Inflammatory macrophage treated with lipopolysaccharide for 4 hours (primary cell): ENCODE results near the gene TRUB2.
"Not testable (repeated sequence)": the region's sequence is repeated elsewhere in the genome, so short reads cannot be mapped to it uniquely, and the experiment has no call there.

Source experiments
- DNase-seq: peaks from one replicate; pipeline ENCODE4 v3.0.0-alpha.2; 2020

Gene TRUB2

DNA sequence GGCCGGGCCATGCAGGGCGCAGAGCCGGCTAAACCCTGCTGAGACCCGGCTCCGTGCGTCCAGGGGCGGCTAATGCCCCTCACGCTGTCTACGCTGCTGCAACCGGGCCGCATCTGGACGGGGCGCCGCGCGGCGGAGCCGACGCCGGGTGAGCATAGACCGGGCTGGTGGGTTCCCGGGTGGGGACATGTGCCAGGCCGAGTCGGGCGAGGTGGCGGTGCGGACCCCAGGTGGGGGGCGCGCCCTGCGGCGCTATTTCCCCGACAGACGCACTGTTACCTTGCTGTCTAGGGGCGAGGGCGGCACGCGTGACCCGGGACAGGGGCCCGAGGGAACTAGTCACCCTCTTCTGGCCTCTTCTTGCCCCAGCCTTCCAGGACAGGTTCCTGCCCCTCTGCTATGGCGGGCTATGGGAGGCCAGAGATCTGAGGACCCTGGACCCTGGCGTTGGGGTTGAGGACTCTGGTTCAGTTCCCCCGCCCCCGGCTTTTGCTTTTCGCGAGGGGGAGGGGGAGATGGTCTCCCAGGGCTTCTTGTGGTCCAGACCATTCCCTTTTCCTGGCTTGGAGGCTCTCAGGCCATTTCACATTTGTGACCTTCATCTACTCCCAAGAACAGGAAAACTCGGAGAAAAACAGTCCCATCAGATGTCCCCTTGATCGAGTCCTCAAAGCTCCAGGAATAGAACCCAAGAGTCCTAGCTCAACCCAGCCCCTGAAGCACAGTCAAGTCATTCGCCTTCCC lies 18.6 kb upstream of the TRUB2 start:
- DNase-seq: no peak

DNA sequence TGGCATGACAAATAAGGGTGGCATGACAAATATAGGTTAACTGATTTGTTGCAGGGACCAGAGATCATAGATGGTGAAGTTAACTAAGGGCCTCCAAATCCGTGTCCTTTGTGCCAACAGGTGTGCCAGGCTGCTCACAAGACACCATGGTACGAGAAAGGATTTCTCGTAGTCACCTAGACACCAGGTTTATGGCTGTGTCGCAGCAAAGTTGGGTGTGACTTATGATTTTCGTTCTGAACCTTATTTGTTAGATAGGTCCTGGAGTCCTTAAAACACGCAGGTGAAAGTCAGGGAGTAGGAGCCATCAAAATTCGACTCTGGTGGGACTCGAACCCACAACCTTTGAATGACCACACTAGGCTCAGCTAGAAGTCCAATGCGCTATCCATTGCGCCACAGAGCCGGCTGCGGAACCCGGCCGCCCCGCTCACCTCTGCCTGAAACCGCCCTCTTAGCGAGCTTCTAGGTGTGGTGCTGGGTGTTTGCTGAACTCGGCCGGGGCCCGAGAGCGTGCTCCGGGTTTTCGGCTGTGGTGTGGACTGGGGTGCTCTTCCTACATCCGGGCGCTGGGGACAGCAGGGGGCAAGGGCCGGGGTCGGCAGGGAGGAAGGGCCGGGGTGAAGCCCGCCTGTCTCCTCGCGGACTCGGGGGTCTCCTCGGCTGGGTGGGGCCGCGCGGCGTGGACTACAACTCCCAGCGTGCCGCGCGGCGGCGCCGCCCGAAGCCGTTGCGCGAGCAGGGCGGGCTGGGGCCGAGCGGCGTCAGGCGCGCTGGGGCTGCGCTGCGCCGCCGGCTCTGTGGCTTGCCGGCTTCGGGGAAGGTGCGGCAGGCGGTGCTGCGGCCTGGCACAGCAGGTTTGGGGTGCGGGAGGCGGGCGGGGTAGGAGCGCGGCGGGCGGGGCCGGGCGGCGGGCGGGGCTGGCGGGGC lies 17.8 kb upstream of the TRUB2 start, which contains the start of gene SLC27A4:
SLC27A4 (plus strand) TSS at position 767 of the 930 bp plus-strand sequence. CDS start 2,606 bp downstream, outside the sequence.
- DNase-seq: peak; percentile 71

DNA sequence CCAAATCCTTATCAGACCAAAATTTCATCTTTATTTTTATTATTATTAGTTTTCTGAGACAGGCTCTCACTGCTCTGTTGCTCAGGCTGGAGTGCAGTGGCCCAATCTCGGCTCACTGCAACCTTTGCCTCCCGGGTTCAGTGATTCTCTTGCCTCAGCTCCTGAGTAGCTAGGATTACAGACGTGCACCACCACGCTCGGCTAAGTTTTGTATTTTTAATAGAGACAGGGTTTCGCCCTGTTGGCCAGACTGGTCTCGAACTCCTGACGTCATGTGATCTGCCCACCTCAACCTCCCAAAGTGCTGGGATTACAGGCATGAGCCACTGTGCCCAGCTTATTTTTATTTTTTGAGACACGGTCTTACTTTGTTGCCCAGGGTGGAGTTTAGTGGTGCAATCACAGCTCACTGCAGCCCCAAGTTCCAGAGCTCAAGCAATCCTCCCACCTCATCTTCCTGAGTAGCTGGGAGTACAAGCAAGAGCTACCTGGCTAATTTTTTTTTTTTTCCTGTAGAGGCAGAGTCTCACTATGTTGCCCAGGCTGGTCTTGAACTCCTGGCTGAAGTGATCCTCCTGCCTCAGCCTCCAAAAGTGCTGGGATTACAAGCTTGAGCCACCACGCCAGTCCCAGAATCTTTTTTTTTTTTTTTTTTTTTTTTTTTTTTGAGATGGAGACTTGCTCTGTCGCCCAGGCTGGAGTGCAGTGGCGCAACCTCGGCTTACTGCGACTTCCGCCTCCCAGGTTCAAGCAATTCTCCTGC lies 16.8 kb upstream of the TRUB2 start:
- DNase-seq: not testable (repeated sequence)

DNA sequence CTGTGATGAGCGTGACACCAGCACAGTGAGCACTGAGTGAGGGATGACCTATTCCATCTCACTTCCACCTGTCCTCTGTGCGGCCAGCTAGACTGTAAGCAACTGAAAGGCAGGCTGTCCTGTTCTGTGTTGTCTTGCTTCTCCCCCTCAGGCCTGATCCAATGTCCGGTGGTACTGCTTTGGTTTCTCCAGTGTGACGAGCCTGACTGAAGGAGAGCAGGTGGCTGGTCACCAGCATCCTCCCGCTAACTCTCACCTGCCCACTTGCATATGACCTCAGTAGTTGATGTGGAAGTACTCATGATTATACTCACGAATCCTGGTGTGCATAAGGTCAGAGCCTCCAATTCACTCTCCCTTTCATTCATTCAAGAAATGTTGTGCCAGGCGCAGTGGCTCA lies 15.7 kb upstream of the TRUB2 start:
- no peak for DNase-seq

DNA sequence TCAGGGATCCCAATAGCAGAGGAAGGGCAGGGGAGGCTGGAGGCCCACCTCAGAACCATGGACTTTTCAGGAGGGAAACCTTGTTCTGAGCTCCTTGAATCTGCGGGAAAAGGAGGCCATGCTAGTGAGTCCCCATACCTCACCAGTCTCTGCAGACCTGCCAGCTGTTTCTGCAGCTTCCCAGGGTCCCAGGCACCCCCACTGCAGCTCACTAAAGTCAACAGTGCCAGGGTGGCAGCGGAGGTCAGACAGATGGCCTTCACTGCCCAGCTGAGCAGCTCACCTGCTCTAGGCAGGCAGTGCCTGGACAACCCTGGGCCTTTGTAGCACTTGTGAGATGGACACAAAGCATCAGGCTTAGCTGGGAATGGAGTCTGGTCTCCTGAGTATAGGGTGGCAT lies 13.7 kb upstream of the TRUB2 start:
- DNase-seq: no peak

DNA sequence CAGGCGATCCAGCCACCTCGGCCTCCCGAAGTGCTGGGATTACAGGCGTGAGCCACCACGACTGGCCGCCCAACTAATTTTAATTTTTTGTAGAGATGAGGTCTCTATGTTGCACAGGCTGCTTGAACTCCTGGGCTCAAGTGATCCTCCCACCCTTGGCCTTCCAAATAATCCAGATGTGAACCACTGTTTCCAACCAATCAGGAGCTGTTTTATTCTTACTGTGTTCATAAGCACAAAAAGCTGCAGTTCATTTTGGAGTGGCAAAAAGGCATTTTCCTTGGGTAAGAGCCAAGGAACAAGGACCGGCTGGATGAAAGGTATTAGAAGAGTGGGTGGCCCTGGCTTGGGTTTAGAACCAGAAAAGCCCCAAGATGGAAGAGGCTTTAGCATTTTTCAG lies 12.9 kb upstream of the TRUB2 start:
- DNase-seq: no peak

DNA sequence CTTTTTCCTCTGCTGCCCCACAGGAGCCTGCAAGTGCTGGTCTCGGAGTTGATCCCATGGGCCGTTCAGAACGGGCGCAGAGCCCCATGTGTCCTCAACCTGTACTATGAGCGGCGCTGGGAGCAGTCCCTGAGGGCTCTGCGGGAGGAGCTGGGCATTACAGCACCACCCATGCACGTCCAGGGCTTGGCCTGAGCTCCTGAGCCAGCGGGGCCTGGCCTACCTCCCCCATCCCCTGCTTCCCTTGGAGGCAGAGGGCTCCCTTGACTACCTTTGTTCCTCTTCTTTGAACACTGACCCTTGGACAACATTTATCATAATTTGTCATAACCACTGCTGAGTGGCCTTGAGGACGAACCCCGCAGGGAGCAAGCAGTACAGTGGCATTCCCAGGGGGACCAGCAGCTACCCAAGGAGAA lies 11.2 kb upstream of the TRUB2 start:
- DNase-seq: no peak

DNA sequence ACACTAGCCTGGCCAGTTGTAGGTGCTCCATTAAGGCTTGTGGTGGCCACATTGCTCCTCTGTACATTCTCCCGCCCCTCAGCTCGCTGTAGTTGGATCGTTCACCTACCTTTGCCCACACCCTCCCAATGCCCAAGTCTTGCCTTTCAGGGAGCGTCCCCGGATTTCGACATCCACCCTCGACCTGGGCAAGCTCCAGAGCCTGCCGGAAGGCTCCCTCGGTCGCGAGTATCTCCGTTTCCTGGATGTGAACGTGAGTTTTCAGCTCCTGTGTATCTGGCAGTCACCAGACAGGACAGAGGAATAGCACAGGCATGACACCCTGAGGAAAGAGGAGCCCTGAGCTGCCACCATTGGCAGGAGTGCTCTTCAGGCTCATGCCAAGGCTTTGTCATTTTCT lies 3.4 kb upstream of the TRUB2 start:
- DNase-seq: no peak

DNA sequence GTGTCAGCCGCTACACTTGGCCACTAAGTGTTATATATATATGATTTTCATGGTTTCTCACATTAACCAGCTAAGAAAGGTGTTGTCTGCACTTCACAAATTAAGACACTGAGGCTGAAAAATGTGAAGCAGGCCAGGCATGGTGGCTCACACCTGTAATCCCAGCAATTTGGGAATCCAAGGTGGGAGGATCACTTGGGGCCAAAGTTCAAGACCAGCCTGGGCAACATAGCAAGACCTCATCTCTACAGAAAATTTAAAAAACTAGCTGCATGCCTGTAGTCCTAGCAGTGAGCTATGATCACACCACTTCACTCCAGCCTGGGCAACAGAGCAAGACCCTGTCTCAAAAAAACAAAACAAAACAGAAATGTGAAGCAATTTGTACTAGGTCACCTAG lies 2.2 kb upstream of the TRUB2 start:
- no peak for DNase-seq

DNA sequence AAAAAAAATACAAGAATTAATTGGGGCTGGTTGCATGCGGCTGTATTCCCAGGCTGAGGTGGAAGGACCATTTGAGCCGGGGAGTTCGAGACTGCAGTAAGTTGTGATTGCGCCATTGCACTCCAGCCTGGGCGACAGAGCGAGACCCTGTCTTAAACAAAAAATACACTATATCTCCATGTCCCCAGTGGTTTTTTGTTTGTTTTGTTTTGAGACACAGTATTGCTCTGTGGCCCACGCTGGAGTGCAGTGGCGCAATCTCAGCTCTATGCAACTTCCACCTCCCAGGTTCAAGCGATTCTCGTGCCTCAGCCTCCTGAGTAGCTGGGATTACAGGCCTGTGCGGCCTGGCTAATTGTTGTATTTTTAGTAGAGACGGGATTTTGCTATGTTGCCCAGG lies 1.5 kb upstream of the TRUB2 start:
- DNase-seq: peak; percentile 24

DNA sequence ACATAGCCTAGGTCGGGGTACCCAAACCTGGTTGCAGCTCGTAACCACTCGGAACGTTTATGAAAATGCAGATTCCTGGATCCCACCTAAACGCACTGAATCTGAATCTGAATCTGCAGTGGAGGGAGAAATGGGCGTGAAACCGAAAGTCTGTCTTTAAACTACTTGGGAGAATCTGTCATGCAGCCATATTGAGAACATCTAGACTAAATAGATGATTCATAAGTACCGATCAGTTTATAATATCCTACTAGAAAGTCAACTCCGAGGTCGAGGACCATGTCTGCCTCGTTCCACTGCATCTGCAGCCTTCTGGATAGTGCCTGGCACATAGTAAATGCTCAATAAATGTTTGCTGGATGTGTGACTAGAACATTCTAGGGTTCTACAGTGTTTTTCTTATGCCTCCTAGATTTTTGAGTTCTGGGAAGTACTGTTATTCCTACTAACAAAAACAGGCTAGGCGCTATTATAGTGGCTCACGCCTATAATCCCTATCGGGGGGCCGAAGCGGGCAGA lies 1.0 kb upstream of the TRUB2 start:
- peak; percentile 42 for DNase-seq

DNA sequence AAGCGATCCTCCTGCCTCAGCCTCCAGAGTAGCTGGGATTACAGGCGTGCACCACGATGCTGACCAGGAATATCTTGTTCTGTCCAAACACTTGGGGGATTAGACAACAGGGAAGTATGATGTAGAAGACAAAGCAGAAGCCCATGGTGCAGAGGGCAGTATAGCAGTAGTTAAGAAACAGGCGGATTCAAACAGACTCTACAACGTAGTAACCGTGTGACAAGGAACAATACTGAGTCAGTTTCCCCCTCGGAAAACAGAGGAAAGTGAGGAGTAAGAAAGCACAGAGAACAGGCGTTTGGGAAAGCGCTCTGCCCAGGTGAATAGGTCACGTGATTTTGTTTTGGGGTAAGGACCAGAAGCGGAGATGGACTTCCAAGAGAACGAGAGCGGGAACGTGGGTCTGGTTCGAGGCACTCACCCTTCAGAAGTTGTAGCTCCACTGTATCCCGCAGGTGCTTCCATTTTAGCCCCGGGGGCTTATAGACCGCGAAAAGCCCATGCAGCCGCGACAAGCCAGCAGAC lies 306 bp downstream of the TRUB2 start:
- DNase-seq: peak; percentile 1

DNA sequence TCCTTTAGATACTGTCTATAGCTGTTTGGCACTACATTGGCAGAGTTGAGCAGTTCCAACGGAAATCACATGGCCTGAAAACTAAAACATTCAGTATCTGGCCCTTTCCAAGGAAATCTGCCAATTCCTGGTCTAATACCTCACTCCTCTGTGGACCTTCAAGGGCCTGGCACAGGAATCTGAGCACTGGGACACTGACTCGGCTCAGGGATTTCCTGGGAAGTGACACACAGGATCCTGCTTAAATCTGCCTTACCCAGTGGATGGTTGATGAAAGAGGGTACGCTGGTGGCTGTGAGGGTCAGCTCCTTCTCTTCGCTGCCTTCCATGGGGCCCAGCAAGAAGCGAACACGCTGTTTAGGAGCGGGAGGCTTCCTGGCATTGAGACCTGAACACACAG lies 904 bp downstream of the TRUB2 start:
- DNase-seq: no peak

DNA sequence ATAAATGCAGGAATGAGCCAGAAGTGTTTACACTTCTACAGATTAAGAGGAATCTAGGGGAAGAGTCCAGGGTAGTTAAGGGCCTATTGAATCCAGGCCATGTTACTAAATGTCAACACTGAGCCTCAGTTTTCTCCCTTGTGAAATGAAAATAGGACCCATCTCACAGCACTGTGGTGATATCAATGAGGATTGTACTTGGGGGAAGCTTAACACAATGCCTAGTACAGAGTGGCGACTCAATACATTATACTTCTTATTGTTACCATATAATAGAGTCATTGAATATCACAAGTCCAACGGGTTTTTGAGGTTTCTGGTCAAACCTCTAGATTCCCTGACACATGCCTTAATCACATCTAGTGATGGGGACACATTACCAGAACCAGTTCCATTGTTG lies 4.6 kb downstream of the TRUB2 start:
- no peak for DNase-seq

DNA sequence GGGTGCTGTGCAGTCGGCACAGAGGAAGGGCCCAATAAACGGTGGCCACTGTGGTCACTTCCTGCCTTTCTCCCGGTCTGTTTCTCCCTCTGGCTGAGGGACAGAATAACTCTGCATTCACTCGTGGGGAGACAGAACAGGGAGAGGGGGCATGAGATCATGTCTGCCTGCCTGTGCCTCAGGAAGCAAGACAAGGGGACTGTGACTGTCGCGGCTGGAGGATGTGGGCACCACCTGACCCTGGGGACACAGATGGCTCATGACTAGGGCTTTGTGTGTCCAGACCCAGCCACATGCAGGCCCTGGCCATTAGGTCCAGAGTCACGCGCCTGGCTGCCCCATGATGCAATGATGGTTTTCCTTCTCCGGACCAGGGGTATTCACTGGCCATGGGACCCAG lies 5.8 kb downstream of the TRUB2 start:
- DNase-seq: no peak

DNA sequence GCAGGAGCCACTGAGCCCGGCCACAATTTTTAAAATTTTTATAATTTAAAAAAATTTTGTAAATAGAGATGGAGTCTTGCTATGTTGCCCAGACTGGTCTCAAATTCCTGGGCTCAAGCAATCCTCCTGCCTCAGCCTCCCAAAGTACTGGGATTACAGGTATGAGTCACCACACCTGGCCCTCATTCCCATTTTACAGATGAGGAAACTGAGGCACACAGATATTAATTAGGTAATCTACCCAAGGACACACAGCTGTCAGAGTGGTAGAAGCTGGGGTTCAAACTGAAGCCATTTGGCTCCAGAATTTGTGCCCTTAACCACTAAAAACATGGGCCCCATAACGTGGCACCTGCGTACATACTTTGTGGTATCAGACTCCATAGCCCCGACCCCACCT lies 7.5 kb downstream of the TRUB2 start:
- DNase-seq: no peak

DNA sequence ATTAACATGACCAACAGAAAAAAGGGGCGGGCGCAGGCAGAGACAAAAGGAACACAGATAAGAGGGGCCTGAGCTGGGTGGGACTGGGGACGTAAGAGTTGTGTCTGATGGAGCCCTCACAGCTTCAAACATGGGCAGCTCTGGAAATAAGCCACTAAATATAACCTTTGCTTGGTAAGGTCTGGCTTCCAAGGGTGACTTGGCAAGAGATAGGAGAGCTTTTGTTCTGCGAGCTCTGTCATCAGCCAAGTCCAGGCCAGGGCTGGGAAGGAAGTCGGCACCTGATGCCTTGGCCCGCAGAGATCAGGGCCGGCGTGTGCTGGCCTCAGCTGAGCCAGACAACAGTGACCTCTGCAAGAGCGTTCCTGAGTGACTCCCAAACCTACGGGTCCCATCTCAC lies 11.8 kb downstream of the TRUB2 start:
- no peak for DNase-seq

DNA sequence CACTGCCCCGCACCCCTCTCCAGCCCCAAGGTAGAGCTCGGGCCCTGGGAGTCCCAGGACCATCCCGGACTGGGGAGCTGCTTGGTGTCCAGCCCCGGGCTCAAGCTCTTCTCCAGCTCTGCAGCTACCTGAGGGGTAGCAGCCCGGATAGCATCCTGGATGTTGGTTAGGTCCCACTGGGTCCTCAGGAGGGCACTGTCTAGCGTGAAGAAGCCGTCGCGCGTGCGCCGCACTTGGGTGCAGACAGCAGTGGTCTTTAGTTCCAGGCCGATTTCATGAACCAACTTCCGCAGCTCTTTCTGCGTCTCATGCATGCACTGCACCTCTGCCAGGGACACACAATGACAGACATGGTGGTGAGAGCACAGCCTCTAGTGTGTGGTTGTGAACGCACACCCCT lies 12.7 kb downstream of the TRUB2 start:
- DNase-seq: no peak

DNA sequence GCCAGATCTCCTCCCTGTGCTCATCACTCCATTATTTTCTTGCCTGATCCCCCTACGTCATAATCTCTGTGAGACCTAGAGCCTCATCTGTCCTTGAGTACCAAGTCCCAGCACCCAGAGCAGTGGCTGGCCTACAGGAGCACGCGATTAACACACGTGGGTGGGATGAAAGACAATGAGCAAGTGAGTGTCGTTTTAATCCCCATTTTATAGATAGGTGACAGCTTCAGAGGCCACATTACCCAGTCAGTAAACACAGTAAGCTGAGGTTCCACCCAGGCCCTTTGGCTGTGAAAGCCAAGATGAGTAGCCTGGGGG lies 17.3 kb downstream of the TRUB2 start:
- no peak for DNase-seq

DNA sequence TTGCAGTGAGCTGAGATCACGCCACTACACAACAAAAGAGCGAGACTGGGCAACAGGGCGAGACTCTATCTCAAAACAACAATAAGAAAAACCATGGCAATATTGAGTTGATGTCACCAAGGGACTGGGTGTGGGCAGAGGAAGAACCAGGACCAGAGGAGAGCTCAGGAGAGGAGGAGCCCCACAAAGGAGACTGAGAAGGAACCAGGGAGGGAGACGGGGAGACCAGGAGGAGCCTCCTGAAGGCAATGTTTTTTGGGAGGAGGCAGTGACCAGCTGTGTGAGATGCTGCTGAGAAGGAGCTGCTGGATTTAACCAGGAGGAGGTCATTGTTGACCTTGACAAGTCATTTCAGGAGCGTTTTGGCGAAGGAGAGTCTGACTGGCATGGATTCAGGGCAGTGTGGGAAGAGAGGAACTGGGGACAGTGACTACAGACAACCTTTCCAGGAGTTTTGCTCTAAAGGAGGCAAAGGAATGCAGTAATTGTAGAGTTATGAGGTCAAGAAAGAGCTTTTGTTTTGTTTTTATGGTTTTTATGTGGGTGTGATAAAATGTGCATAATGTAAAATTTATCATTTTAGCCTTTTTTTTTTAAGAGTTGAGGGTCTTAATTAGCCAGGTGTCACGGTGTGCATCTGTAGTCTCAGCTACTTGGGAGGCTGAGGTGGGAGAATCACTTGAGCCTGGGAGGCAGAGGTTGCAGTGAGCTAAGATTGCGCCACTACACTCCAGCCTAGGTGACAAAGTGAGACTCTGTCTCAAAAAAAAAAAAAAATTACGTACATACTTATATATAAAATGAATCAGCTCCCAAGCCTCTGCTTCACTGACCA lies 17.9 kb downstream of the TRUB2 start:
- no peak for DNase-seq

DNA sequence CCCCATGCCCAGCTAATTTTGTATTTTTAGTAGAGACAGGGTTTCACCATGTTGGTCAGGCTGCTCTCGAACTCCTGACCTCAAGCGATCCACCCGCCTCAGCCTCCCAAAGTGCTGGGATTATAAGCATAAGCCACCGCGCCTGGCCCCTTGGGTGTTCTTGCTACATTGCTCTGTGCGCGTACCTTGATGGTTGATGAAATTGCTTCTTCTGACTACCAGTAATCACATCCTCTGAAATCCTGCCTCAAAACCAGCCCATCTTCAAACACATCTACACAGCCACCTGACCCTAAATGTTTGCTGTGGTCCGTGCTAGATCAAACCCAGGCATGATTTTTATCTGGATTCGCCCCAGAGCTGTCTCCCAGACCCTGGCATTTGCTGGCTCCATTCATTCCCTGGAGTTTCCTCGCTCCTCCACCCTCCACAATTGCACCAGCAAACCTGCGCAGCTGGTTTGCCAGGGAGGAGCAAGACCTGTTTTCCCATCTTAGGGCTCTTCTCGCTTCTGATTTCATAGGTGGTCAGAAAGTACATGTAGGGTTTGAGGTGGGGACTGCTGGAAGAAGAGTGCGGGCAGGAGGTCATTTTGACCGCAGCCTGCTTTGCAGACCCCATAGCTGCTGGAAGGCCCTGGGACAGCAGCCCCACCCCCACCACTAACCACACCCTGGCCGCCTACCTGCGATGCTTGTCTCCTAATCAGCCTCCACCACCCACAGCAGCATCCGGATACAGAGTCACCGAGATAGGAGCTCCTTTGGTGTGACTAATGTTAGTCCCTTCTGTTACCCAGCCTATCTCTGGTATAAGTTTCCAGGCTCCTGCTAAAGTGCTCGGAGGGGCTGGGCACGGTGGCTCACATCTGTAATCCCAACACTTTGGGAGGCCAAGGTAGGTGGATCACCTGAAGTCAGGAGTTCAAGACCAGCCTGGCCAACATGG lies 23.4 kb downstream of the TRUB2 start:
- DNase-seq: no peak
